ENCODE results near the gene WLS.

GRCh38 chr1:68173283-68173935, 58.9 kb downstream of the WLS start:
- TF ChIP-seq CTCF (conservative IDR thresholded peaks at IDR 0.05; ENCODE audit: low read depth in 2 of 2) (no peak), EZH2phosphoT487 (IDR thresholded peaks at IDR 0.05; ENCODE audit: unreplicated experiment) (no peak), JUNB (IDR thresholded peaks at IDR 0.05; ENCODE audit: unreplicated experiment) (no peak), EZH2 (IDR thresholded peaks at IDR 0.05; ENCODE audit: low read depth, unreplicated experiment) (no peak), REST (IDR thresholded peaks at IDR 0.05; ENCODE audit: unreplicated experiment) (no peak), POLR2AphosphoS5 (IDR thresholded peaks at IDR 0.05; ENCODE audit: low read depth) (no peak), ZNF331 (CRISPR knock-in tag; IDR thresholded peaks at IDR 0.05; ENCODE audit: low read depth) (no peak)
